Activated CD4-positive, alpha-beta memory T cell treated with anti-CD3 and anti-CD28 coated beads for 36 hours (primary cell): Measurements from ENCODE around the gene RPL36AL. TPM values are rescaled to one million over a fixed set of nuclear protein-coding genes. Genes with fewer than 3 reads are reported as not detected.
"Not testable (repeated sequence)": the region's sequence is repeated elsewhere in the genome, so short reads cannot be mapped to it uniquely, and the experiment has no call there.

Source experiments
- CTCF ChIA-PET: fragments of 350-600 bp; sonication (Branson Sonifier 250); formaldehyde crosslinking; loops from one replicate; lab custom pipeline; 2021; ENCODE audit warnings: antibody characterized with exemption, inconsistent platforms; lab: Charles Lee
- POLR2A ChIA-PET: fragments of 350-600 bp; sonication (Branson Sonifier 250); formaldehyde crosslinking; loops from one replicate; lab custom pipeline; 2021; ENCODE audit warnings: antibody characterized with exemption; lab: Charles Lee
- DNase-seq: peaks from one replicate; pipeline ENCODE4 v3.0.0-alpha.2; 2020
- H3K27ac Mint-ChIP-seq: one replicate; pipeline ENCODE4 v1.8.0; 2021; ENCODE audit warnings: mixed read lengths
- H3K27me3 Mint-ChIP-seq: one replicate; pipeline ENCODE4 v1.8.0; 2021; ENCODE audit warnings: mixed read lengths
- H3K36me3 Mint-ChIP-seq: one replicate; pipeline ENCODE4 v1.8.0; 2021; ENCODE audit warnings: mixed read lengths
- H3K4me1 Mint-ChIP-seq: one replicate; pipeline ENCODE4 v1.8.0; 2021; ENCODE audit warnings: low read depth, mixed read lengths
- H3K4me3 Mint-ChIP-seq: one replicate; pipeline ENCODE4 v1.8.0; 2021; ENCODE audit warnings: mild to moderate bottlenecking, mixed read lengths
- H3K9me3 Mint-ChIP-seq: one replicate; pipeline ENCODE4 v1.8.0; 2021; ENCODE audit warnings: mixed read lengths
- intact Hi-C: fragments of 100-400 bp; cut with micrococcal nuclease; formaldehyde crosslinking; loops from one replicate; pipeline ENCODE4 v1.15.1; 2023
- total RNA-seq, 2 experiments: library from RNA; stranded (reverse); gene quantifications; one replicate each; pipeline ENCODE4 v1.2.3, GENCODE V29; 2021

The RPL36AL gene
- 100 to 1,000 TPM; 314 to 320 TPM for total RNA-seq

DNA sequence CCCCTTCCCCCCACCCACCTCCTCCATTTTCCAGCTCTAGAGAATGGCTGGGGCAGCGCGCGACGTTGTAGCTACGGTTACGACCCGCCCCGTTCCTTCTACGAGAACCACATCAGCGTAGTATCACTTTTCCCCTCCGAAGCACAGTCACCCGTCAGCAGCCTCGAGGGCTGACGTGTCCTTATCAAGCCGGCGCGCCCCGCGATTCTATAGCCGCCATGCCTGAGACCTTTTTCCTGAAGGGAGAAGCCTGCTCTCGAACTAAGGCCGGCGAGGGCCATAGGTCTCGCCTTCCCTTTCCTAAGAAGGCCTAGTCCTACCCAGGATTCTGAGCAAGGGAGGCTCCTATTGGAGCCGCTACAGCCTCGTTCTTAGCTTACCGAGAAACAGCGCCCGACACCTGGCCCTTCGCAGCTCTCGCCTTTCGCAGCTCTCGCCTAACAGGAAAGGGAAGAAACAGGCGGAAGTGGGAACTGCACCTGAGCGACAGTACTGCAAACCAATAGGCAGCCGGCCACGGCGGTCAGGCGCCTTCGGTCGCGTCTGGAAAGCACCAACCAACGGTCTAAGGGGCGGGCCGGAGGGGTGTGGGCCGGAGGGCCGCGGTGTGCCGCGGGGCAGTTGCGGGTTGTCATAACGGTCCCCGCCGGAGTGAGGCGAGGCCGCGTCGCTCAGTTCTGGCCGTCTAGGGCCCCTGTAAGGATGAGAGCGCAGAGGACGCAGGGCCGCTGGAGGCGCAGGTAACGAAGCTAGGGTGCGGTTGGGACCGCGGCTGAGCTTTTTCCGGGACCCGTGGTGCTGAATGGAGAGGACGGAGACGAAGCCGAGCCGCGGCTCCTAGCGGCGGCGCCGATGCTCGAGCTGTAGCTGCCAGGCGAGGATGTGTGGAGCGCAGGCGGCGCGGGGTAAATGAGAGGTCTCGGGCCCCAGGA, at the start of gene RPL36AL, which contains the start of gene MGAT2:
TSS of gene RPL36AL (minus strand) at position 445 of the 932 bp plus-strand sequence. CDS start 1,522 bp downstream, outside the sequence.
TSS of gene MGAT2 (plus strand) at position 618 of the 932 bp plus-strand sequence. CDS start 470 bp downstream, outside the sequence.
- Mint-ChIP-seq H3K4me1 (peaks cover 39% of the 10 kb centered on the region), H3K4me3 (peak within 1 kb of the TSS; percentile 96), H3K36me3 (peaks cover 53% of the 10 kb centered on the region), H3K9me3 (no peaks in the 10 kb centered on the region), H3K27ac (peak within 1 kb of the TSS; percentile 96), H3K27me3 (no peaks in the 10 kb centered on the region)
- intact Hi-C loops: loop anchor here (1.0 to 5.0 kb wide), 8 partner anchors 14 to 692 kb away; partner anchors contain the start of genes ARF6, DMAC2L, KLHDC2 and L2HGDH
- ChIA-PET POLR2A (interaction anchor here (0.6 to 3.5 kb wide), 20 partner anchors 9 to 496 kb away, joined by 3 to 102 read pairs (median 6); partner anchors contain the start of genes DNAAF2, KLHDC2, LRR1 and NEMF), CTCF (interaction anchor here (0.7 to 7.1 kb wide), 11 partner anchors 12 to 243 kb away, joined by 3 to 100 read pairs (median 6); partner anchors contain the start of genes DNAAF2, KLHDC2, LRR1 and NEMF)
- DNase-seq: peak; percentile 98

DNA sequence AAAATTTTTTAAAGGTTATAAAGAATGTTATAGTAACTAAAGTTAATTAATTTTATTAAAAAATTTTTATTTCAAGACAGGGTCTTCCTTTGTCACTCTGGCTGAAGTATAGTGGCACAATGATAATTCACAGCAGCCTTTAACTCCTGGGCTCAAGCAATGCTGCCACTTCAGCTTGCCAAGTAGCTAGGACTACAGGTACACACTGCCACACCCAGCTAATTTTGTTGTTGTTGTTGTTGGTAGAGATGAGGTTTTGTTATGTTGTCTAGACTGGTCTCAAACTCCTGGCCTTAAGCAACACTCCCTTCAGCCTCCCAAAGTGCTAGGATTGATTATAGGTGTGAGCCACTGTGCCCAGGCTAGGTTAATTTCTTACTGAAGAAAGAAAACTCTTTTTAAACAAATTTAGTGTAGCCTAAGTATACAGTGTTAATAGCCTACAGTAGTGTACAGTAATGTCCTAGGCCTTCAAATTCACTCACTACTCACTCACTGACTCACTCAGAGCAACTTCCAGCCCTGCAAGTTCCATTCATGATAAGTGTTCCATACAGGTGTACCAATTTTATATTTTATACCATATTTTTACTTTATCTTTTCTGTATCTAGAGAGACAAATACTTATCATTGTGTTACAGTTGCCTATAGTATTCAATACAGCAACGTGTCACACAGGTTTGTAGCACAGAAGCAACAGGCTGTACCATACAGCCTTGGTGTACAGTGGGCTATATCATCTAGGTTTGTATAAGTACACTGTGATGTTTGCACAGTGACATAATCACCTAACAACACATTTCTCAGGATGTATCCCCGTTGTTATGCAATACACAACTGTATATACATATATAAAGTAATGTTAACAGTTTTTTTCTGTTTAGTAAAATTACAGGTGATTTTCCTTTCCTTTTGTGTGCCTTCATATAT, 39.4 kb upstream of the RPL36AL start:
- CTCF ChIA-PET: interaction anchor here (0.6 to 1.1 kb wide), 3 partner anchors 26 to 199 kb away, joined by 3 to 4 read pairs (median 3); no protein-coding TSS in a partner anchor
- H3K27ac Mint-ChIP-seq: no peak overlapping the region
- intact Hi-C loops: no loop called here
- H3K9me3 Mint-ChIP-seq: no peaks in the 10 kb centered on the region
- no peaks in the 10 kb centered on the region for H3K27me3 Mint-ChIP-seq
- peaks cover 9% of the 10 kb centered on the region for H3K36me3 Mint-ChIP-seq
- H3K4me3 Mint-ChIP-seq: no peak overlapping the region
- no peaks in the 10 kb centered on the region for H3K4me1 Mint-ChIP-seq
- DNase-seq: no peak
- POLR2A ChIA-PET: no interaction called here

GRCh38 chr14:49657500-49657899, 37.1 kb upstream of the RPL36AL start:
- H3K4me3 Mint-ChIP-seq, POLR2A ChIA-PET, H3K36me3 Mint-ChIP-seq, intact Hi-C loops, H3K27ac Mint-ChIP-seq, CTCF ChIA-PET, H3K9me3 Mint-ChIP-seq, DNase-seq, H3K4me1 Mint-ChIP-seq, H3K27me3 Mint-ChIP-seq: not testable (repeated sequence)

- DNase-seq: no peak
- H3K36me3 Mint-ChIP-seq: peaks cover 4% of the 10 kb centered on the region
- no peaks in the 10 kb centered on the region for H3K9me3 Mint-ChIP-seq
- POLR2A ChIA-PET: no interaction called here
- no peaks in the 10 kb centered on the region for H3K4me1 Mint-ChIP-seq
- no peak overlapping the region for H3K27ac Mint-ChIP-seq
- CTCF ChIA-PET: no interaction called here
- H3K4me3 Mint-ChIP-seq: no peak overlapping the region
- intact Hi-C loops: no loop called here
- no peaks in the 10 kb centered on the region for H3K27me3 Mint-ChIP-seq
These were observed 34.1 kb upstream of the RPL36AL start for GRCh38 chr14:49654511-49654910.

GRCh38 chr14:49653508-49653907, 33.1 kb upstream of the RPL36AL start:
- Mint-ChIP-seq H3K36me3 (peaks cover 5% of the 10 kb centered on the region), H3K9me3 (no peaks in the 10 kb centered on the region), H3K27me3 (no peaks in the 10 kb centered on the region), H3K27ac (no peak overlapping the region), H3K4me1 (no peaks in the 10 kb centered on the region), H3K4me3 (no peak overlapping the region)
- no peak for DNase-seq
- intact Hi-C loops: no loop called here
- POLR2A ChIA-PET: no interaction called here
- CTCF ChIA-PET: no interaction called here

GRCh38 chr14:49642163-49642562, 21.7 kb upstream of the RPL36AL start:
- H3K4me3 Mint-ChIP-seq: no peak overlapping the region
- peaks cover 25% of the 10 kb centered on the region for H3K36me3 Mint-ChIP-seq
- no peaks in the 10 kb centered on the region for H3K9me3 Mint-ChIP-seq
- ChIA-PET POLR2A (interaction anchor here (1.4 kb wide), 1 partner anchor 45 kb away, joined by 3 read pairs; the partner anchor contains the start of gene POLE2), CTCF (no interaction called here)
- intact Hi-C loops: no loop called here
- H3K27me3 Mint-ChIP-seq: no peaks in the 10 kb centered on the region
- peak overlapping the region; percentile 11 for H3K27ac Mint-ChIP-seq
- H3K4me1 Mint-ChIP-seq: peaks cover 35% of the 10 kb centered on the region
- no peak for DNase-seq

- ChIA-PET POLR2A (interaction anchor here (1.4 kb wide), 1 partner anchor 46 kb away, joined by 3 read pairs; the partner anchor contains the start of gene POLE2), CTCF (no interaction called here)
- no peak overlapping the region for H3K4me3 Mint-ChIP-seq
- peaks cover 24% of the 10 kb centered on the region for H3K36me3 Mint-ChIP-seq
- H3K27me3 Mint-ChIP-seq: no peaks in the 10 kb centered on the region
- intact Hi-C loops: no loop called here
- DNase-seq: no peak
- no peaks in the 10 kb centered on the region for H3K9me3 Mint-ChIP-seq
- peak overlapping the region; percentile 11 for H3K27ac Mint-ChIP-seq
- H3K4me1 Mint-ChIP-seq: peaks cover 39% of the 10 kb centered on the region
These were observed 21.3 kb upstream of the RPL36AL start for GRCh38 chr14:49641697-49642129.

- intact Hi-C loops: no loop called here
- no peaks in the 10 kb centered on the region for H3K9me3 Mint-ChIP-seq
- peaks cover 26% of the 10 kb centered on the region for H3K36me3 Mint-ChIP-seq
- ChIA-PET CTCF (no interaction called here), POLR2A (interaction anchor here (1.4 kb wide), 1 partner anchor 47 kb away, joined by 3 read pairs; the partner anchor contains the start of gene POLE2)
- H3K4me3 Mint-ChIP-seq: no peak overlapping the region
- H3K4me1 Mint-ChIP-seq: peaks cover 46% of the 10 kb centered on the region
- peak overlapping the region; percentile 32 for H3K27ac Mint-ChIP-seq
- no peaks in the 10 kb centered on the region for H3K27me3 Mint-ChIP-seq
- DNase-seq: no peak
These were observed 20.4 kb upstream of the RPL36AL start for GRCh38 chr14:49640540-49641417.

DNA sequence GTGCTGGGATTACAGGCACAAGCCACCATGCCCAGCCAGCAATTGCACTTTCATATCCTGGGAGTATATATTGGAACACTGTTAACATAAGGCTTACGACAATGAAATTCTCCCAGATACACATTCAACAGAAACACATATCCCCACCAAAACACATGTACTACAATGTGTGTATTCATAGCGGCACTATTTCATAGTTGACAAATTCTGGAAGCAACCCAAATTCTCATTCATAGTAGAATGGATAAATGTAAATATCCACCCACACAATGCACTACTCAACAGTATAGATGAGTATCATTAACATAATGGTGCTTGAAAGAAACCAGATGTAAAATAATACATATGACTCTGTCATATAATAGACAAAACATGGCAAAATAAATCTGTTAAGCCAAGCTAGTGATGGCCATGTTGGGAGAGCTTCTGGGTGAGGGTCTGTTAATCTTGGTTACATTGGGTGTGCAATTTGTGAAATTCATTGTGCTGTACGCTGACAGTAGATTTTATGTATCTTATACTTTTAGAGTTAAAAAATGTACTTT, 17.2 kb upstream of the RPL36AL start:
- ChIA-PET CTCF (no interaction called here), POLR2A (interaction anchor here (0.7 to 4.2 kb wide), 2 partner anchors 27 to 131 kb away, joined by 4 to 40 read pairs; partner anchors contain the start of gene KLHDC2)
- no peak for DNase-seq
- H3K27ac Mint-ChIP-seq: no peak overlapping the region
- peaks cover 45% of the 10 kb centered on the region for H3K4me1 Mint-ChIP-seq
- peaks cover 37% of the 10 kb centered on the region for H3K36me3 Mint-ChIP-seq
- intact Hi-C loops: loop anchor here (10.0 kb wide), 1 partner anchor 367 kb away; no protein-coding TSS in a partner anchor
- H3K4me3 Mint-ChIP-seq: no peak overlapping the region
- no peaks in the 10 kb centered on the region for H3K27me3 Mint-ChIP-seq
- no peaks in the 10 kb centered on the region for H3K9me3 Mint-ChIP-seq

DNA sequence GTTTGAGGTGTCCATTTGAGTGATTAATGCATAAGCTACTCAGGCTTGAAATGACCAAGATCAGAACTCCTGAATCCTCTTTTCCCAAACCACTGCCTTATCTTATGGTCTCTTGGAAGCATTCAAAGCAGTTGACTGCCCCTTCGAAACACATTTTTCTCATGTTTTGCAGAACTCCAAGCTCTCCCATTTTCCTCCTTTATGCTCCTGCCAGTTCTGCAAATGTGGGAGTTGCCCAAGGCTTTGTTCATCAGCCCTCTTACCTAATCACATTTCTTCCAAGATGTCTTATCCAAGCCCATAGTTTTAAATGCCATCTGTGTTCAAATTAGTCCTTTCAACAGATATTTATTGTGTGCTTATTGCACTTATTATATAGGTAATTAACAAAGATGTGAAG, 16.4 kb upstream of the RPL36AL start:
- H3K27ac Mint-ChIP-seq: peak overlapping the region; percentile 92
- no peaks in the 10 kb centered on the region for H3K27me3 Mint-ChIP-seq
- H3K4me1 Mint-ChIP-seq: peaks cover 41% of the 10 kb centered on the region
- H3K36me3 Mint-ChIP-seq: peaks cover 39% of the 10 kb centered on the region
- POLR2A ChIA-PET: interaction anchor here (4.2 kb wide), 1 partner anchor 131 kb away, joined by 40 read pairs; the partner anchor contains the start of gene KLHDC2
- no peaks in the 10 kb centered on the region for H3K9me3 Mint-ChIP-seq
- CTCF ChIA-PET: no interaction called here
- intact Hi-C loops: loop anchor here (10.0 kb wide), 1 partner anchor 368 kb away; no protein-coding TSS in a partner anchor
- DNase-seq: no peak
- peak overlapping the region; percentile 27 for H3K4me3 Mint-ChIP-seq
